ENCODE results near the gene DTNB.

DNA sequence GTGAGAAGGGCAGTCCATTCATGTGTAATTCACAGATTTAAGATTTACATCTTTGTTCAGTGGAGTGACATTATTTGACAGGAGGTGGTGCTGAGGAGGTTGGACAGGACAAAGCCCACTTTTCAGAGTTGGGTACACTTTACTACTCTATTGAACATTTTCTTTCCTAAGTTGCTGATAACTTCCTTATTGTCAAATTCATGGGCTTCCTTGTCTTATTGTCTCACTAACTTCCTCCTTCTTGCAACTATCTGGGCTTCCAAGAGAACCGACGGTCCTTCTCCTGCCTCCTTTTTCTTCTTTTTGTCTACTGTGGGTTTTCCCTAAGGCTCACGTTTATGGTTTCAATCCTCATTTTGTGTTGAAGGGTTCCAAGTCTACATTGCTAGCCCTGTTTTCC, 263.9 kb downstream of the DTNB start:
- TF ChIP-seq, protein P1, sequence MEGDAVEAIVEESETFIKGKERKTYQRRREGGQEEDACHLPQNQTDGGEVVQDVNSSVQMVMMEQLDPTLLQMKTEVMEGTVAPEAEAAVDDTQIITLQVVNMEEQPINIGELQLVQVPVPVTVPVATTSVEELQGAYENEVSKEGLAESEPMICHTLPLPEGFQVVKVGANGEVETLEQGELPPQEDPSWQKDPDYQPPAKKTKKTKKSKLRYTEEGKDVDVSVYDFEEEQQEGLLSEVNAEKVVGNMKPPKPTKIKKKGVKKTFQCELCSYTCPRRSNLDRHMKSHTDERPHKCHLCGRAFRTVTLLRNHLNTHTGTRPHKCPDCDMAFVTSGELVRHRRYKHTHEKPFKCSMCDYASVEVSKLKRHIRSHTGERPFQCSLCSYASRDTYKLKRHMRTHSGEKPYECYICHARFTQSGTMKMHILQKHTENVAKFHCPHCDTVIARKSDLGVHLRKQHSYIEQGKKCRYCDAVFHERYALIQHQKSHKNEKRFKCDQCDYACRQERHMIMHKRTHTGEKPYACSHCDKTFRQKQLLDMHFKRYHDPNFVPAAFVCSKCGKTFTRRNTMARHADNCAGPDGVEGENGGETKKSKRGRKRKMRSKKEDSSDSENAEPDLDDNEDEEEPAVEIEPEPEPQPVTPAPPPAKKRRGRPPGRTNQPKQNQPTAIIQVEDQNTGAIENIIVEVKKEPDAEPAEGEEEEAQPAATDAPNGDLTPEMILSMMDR (IDR thresholded peaks at IDR 0.05), result no peak
- no peak for TF ChIP-seq POLR2A (IDR thresholded peaks at IDR 0.05)

Data from vagina (tissue), 2 donors.